H1 (cell line): Measurements from ENCODE around the gene RHBDD1. TPM values are rescaled to one million over a fixed set of nuclear protein-coding genes. Genes with fewer than 3 reads are reported as not detected.

ENCODE experiments used
- CTCF ChIA-PET: fragments of 300-600 bp; sonication (Branson Sonifier 250); formaldehyde crosslinking; loops from one replicate; lab custom pipeline; 2021; ENCODE audit not compliant: partially characterized antibody; lab: Charles Lee
- POLR2A ChIA-PET: fragments of 300-600 bp; sonication (Branson Sonifier 250); formaldehyde crosslinking; loops from one replicate; lab custom pipeline; 2021; ENCODE audit warnings: inconsistent platforms; ENCODE audit not compliant: partially characterized antibody; lab: Charles Lee
- DNase-seq, 2 experiments: peaks; one replicate each; pipeline versions ENCODE4 v3.0.0 to v3.0.0-alpha.2; 2010 to 2022; ENCODE audit warnings: low spot score in 2 of 2, low read depth in 1 of 2, mixed read lengths in 1 of 2
- FAIRE-seq: peaks from 2 replicates; lab custom pipeline; 2011; peaks lifted over from hg19 to GRCh38; lab: Jason Lieb, UNC
- H2AFZ ChIP-seq: 2 replicates; pipeline ENCODE4 v1.8.1; 2012; ENCODE audit warnings: low read length, inconsistent platforms
- H2AK5ac ChIP-seq: 2 replicates; pipeline ENCODE4 v1.6.1; 2013; ENCODE audit warnings: low read depth, low read length
- H2BK120ac ChIP-seq: replicated peaks from 2 replicates; pipeline ENCODE3; 2013; ENCODE audit warnings: low read depth, low read length, inconsistent platforms
- H2BK12ac ChIP-seq: 2 replicates; pipeline ENCODE4 v1.6.1; 2013; ENCODE audit warnings: low read depth, low read length
- H2BK15ac ChIP-seq: 2 replicates; pipeline ENCODE4 v1.6.1; 2013; ENCODE audit warnings: low read length
- H2BK20ac ChIP-seq: 2 replicates; pipeline ENCODE4 v1.6.1; 2013; ENCODE audit warnings: low read length
- H2BK5ac ChIP-seq: 2 replicates; pipeline ENCODE4 v1.6.1; 2013; ENCODE audit warnings: low read depth, low read length
- H3K14ac ChIP-seq: 2 replicates; pipeline ENCODE4 v1.6.1; 2013; ENCODE audit warnings: inconsistent platforms; ENCODE audit not compliant: insufficient read length
- H3K18ac ChIP-seq: 2 replicates; pipeline ENCODE4 v1.6.1; 2013; ENCODE audit warnings: low read length; ENCODE audit errors: extremely low read depth
- H3K23ac ChIP-seq: 2 replicates; pipeline ENCODE4 v1.6.1; 2013; ENCODE audit warnings: inconsistent platforms; ENCODE audit not compliant: insufficient read length
- H3K23me2 ChIP-seq: 2 replicates; pipeline ENCODE4 v1.6.1; 2013; ENCODE audit warnings: low read depth, low read length
- H3K27ac ChIP-seq: 2 replicates; pipeline ENCODE4 v1.6.1; 2011; ENCODE audit warnings: low read depth, low read length, inconsistent platforms
- H3K27me3 ChIP-seq, 4 experiments: replicated peaks in 1 of 4; 1 replicate in 1 of 4; 2 replicates in 3 of 4; pipeline versions ENCODE4 v1.6.1 to v1.8.1; 2011 to 2013; ENCODE audit warnings: low read length in 3 of 4, mild to moderate bottlenecking in 3 of 4, inconsistent platforms in 2 of 4, mixed read lengths in 2 of 4, moderate library complexity in 1 of 4; ENCODE audit not compliant: control insufficient read depth in 3 of 4, insufficient read depth in 3 of 4; ENCODE audit errors: extremely low read depth in 1 of 4
- H3K36me3 ChIP-seq, 4 experiments: 2 replicates each; pipeline versions ENCODE4 v1.6.1 to v1.8.1; 2011 to 2013; ENCODE audit warnings: mild to moderate bottlenecking in 4 of 4, low read length in 3 of 4, moderate library complexity in 2 of 4, control low read depth in 1 of 4, inconsistent platforms in 1 of 4; ENCODE audit not compliant: insufficient read depth in 4 of 4, control insufficient read depth in 2 of 4
- H3K4ac ChIP-seq: replicated peaks from 2 replicates; pipeline ENCODE3; 2013; ENCODE audit warnings: low read length, low read depth, mixed read lengths, inconsistent platforms; ENCODE audit not compliant: insufficient read length
- H3K4me1 ChIP-seq, 4 experiments: replicated peaks in 1 of 4; 1 replicate in 1 of 4; 2 replicates in 3 of 4; pipeline versions ENCODE4 v1.6.1 to v1.8.1; 2011 to 2013; ENCODE audit warnings: low read length in 3 of 4, inconsistent platforms in 2 of 4, mixed read lengths in 1 of 4; ENCODE audit not compliant: insufficient read depth in 4 of 4, control insufficient read depth in 3 of 4
- H3K4me2 ChIP-seq, 2 experiments: 2 replicates each; pipeline versions ENCODE4 v1.6.1 to v1.8.1; 2011 to 2013; ENCODE audit warnings: low read depth in 2 of 2, low read length in 2 of 2, control low read depth in 1 of 2, inconsistent platforms in 1 of 2, mild to moderate bottlenecking in 1 of 2; ENCODE audit not compliant: insufficient read depth in 1 of 2
- H3K4me3 ChIP-seq, 4 experiments: fragments of 200-600, 300-600 bp in 1 of 4; sonication (generic), shearing (Covaris generic), sonication (Bioruptor Twin) in 1 of 4; 2 replicates each; pipeline versions ENCODE4 v1.5.1 to v1.8.1; 2011 to 2016; ENCODE audit warnings: low read length in 4 of 4, low read depth in 3 of 4, control low read depth in 2 of 4, inconsistent platforms in 2 of 4, mild to moderate bottlenecking in 2 of 4, mixed read lengths in 1 of 4, moderate library complexity in 1 of 4; ENCODE audit not compliant: insufficient read depth in 2 of 4; ENCODE audit errors: extremely low read depth in 1 of 4
- H3K56ac ChIP-seq: replicated peaks from 2 replicates; pipeline ENCODE3; 2013; ENCODE audit warnings: low read depth, mild to moderate bottlenecking, mixed read lengths, low read length, inconsistent platforms; ENCODE audit not compliant: insufficient read length
- H3K79me1 ChIP-seq: 2 replicates; pipeline ENCODE4 v1.6.1; 2013; ENCODE audit warnings: low read depth, low read length, control low read depth
- H3K79me2 ChIP-seq, 2 experiments: 2 replicates each; pipeline versions ENCODE4 v1.6.1 to v1.8.1; 2012 to 2013; ENCODE audit warnings: low read length in 2 of 2, mild to moderate bottlenecking in 2 of 2, inconsistent platforms in 1 of 2; ENCODE audit not compliant: insufficient read depth in 2 of 2, control insufficient read depth in 1 of 2
- H3K9ac ChIP-seq, 4 experiments: replicated peaks in 1 of 4; 1 replicate in 1 of 4; 2 replicates in 3 of 4; pipeline versions ENCODE4 v1.6.1 to v1.8.1; 2011 to 2013; ENCODE audit warnings: low read depth in 3 of 4, low read length in 3 of 4, control low read depth in 2 of 4, mild to moderate bottlenecking in 2 of 4, moderate library complexity in 2 of 4, inconsistent platforms in 1 of 4; ENCODE audit errors: extremely low read depth in 1 of 4
- H3K9me3 ChIP-seq, 2 experiments: 2 replicates each; pipeline versions ENCODE4 v1.6.1 to v1.8.1; 2012 to 2013; ENCODE audit warnings: mild to moderate bottlenecking in 2 of 2, moderate library complexity in 2 of 2, control low read depth in 1 of 2, inconsistent platforms in 1 of 2, low read depth in 1 of 2, low read length in 1 of 2, mixed read lengths in 1 of 2; ENCODE audit not compliant: insufficient read depth in 2 of 2
- H4K20me1 ChIP-seq, 2 experiments: replicated peaks in 1 of 2; 2 replicates each; pipeline versions ENCODE3 to v1.8.1; 2011 to 2013; ENCODE audit warnings: inconsistent platforms in 2 of 2, low read length in 2 of 2, mild to moderate bottlenecking in 1 of 2; ENCODE audit not compliant: insufficient read depth in 2 of 2, control insufficient read depth in 1 of 2
- H4K5ac ChIP-seq: 2 replicates; pipeline ENCODE4 v1.6.1; 2013; ENCODE audit warnings: low read length, low read depth, mixed read lengths, inconsistent platforms; ENCODE audit not compliant: insufficient read length
- H4K8ac ChIP-seq: 2 replicates; pipeline ENCODE4 v1.8.0; 2013; ENCODE audit warnings: mild to moderate bottlenecking, moderate library complexity, low read length, inconsistent platforms; ENCODE audit not compliant: insufficient read depth; ENCODE audit errors: extremely low read depth
- H4K91ac ChIP-seq: replicated peaks from 2 replicates; pipeline ENCODE3; 2013; ENCODE audit warnings: low read length, mixed read lengths, inconsistent platforms; ENCODE audit not compliant: insufficient read length
- BRCA1 ChIP-seq: IDR thresholded peaks from 2 replicates; pipeline ENCODE4 v1.6.1; 2012; ENCODE audit warnings: low read depth, low read length, improper control_type of control experiment
- CBX8 ChIP-seq: fragments of 300-800, 300-1000 bp; sonication (generic); IDR thresholded peaks from 2 replicates; pipeline ENCODE4 v1.7.1; 2016; ENCODE audit warnings: low read depth, low read length, borderline replicate concordance
- KDM5A ChIP-seq: fragments of 200-600 bp; IDR thresholded peaks from 2 replicates; pipeline ENCODE4 v1.7.1; 2012; ENCODE audit warnings: mild to moderate bottlenecking, low read length, inconsistent platforms, mixed read lengths
- RAD21 ChIP-seq, 2 experiments: IDR thresholded peaks in 1 of 2; conservative IDR thresholded peaks in 1 of 2; 2 replicates each; pipeline ENCODE4 v1.6.1; 2011; ENCODE audit warnings: low read depth in 2 of 2, low read length in 2 of 2, improper control_type of control experiment in 1 of 2, inconsistent platforms in 1 of 2, mild to moderate bottlenecking in 1 of 2, moderate library complexity in 1 of 2
- WGBS, 2 experiments: shearing (Covaris generic) in 1 of 2; methylation state at CpG; one replicate each; pipeline versions ENCODE4 v1.1.6 to v1.1.7; 2013 to 2015; ENCODE audit warnings: low lambda C conversion rate in 2 of 2, mixed read lengths in 2 of 2, inconsistent platforms in 1 of 2, low coverage in 1 of 2, missing lambda C conversion rate in 1 of 2; ENCODE audit not compliant: insufficient replicate concordance in 2 of 2, insufficient coverage in 1 of 2, insufficient read length in 1 of 2; ENCODE audit errors: extremely low coverage in 1 of 2, missing lambda C conversion rate in 1 of 2; 5-methylcytosine and 5-hydroxymethylcytosine counted together
- polyA plus RNA-seq, 7 experiments: library from polyadenylated mRNA; depleted of rRNA in 3 of 7; stranded (reverse) in 5 of 7; unstranded in 2 of 7; fragments of >200 nt in 5 of 7; fragments of 200-250 nt in 2 of 7; gene quantifications; 1 replicate in 5 of 7; 2 replicates in 1 of 7; 4 replicates in 1 of 7; pipeline versions ENCODE4 v1.2.1 to v1.2.3, GENCODE V29; 2011 to 2013; ENCODE audit warnings: missing spikeins in 2 of 7, mixed read lengths in 2 of 7
- total RNA-seq: library from RNA; stranded (reverse); fragmentation: NEBNext Ultra II Directional; extraction: Animal tissue kit (Norgen Biotek cat#: 25700); gene quantifications from 2 replicates; pipeline ENCODE4 v1.2.1, GENCODE V29; 2021
- TF ChIP-seq, protein P1 (sequence below), 3 experiments: IDR thresholded peaks; 1 replicate in 2 of 3; 2 replicates in 1 of 3; pipeline versions ENCODE4 v1.5.1 to v1.6.1; 2011; ENCODE audit warnings: low read length in 3 of 3, mild to moderate bottlenecking in 3 of 3, inconsistent platforms in 2 of 3, low read depth in 1 of 3, moderate library complexity in 1 of 3; ENCODE audit not compliant: insufficient read depth in 1 of 3; ENCODE audit errors: control extremely low read depth in 1 of 3

RHBDD1 gene
- total and polyA plus RNA-seq, 2 of the 8 experiments (the other 6 are each of a cell fraction or from before 2014, with no cell fraction given): 10.5 to 23.1 TPM

DNA sequence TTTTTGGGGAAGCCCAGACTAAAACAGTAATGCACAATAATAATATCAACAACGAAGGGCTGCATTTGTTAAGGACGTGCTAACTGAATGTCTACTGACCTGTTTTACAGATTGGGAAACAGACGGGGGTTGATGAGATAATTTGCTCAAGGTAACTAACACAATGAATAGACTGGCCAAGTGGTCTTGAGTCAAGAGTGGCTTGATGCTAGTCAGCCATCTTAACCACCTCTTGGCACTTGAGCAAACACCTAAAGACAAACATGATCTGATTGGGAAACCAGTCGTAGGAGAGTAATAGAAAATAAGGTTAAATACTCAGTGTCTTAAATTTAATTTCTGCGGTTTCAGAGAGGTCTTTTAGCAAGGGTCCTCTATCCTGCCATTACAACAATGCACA, 14.2 kb downstream of the RHBDD1 start:
- no peak overlapping the region for H3K4me3 ChIP-seq
- H3K4ac ChIP-seq: no peak overlapping the region
- no peaks in the 10 kb centered on the region for H4K20me1 ChIP-seq
- H3K79me1 ChIP-seq: no peaks in the 10 kb centered on the region
- H2AFZ ChIP-seq: no peak overlapping the region
- no peak for DNase-seq
- no peak for FAIRE-seq
- POLR2A ChIA-PET: interaction anchor here (1.5 kb wide), 1 partner anchor 14 kb away, joined by 7 read pairs; the partner anchor contains the start of gene RHBDD1
- H3K14ac ChIP-seq: no peak overlapping the region
- H4K5ac ChIP-seq: no peak overlapping the region
- peaks cover 0 to 5% (median 1%) of the 10 kb centered on the region in 4 experiments; a peak in 1 of 7 replicates for H3K4me1 ChIP-seq
- no peak overlapping the region for H3K27ac ChIP-seq
- no peak overlapping the region for H3K18ac ChIP-seq
- H3K27me3 ChIP-seq: no peaks in the 10 kb centered on the region
- H3K9me3 ChIP-seq: no peaks in the 10 kb centered on the region
- no peak overlapping the region for H2BK12ac ChIP-seq
- no peak for TF ChIP-seq BRCA1
- TF ChIP-seq CBX8: no peak
- no peak for TF ChIP-seq KDM5A
- TF ChIP-seq, protein P1, sequence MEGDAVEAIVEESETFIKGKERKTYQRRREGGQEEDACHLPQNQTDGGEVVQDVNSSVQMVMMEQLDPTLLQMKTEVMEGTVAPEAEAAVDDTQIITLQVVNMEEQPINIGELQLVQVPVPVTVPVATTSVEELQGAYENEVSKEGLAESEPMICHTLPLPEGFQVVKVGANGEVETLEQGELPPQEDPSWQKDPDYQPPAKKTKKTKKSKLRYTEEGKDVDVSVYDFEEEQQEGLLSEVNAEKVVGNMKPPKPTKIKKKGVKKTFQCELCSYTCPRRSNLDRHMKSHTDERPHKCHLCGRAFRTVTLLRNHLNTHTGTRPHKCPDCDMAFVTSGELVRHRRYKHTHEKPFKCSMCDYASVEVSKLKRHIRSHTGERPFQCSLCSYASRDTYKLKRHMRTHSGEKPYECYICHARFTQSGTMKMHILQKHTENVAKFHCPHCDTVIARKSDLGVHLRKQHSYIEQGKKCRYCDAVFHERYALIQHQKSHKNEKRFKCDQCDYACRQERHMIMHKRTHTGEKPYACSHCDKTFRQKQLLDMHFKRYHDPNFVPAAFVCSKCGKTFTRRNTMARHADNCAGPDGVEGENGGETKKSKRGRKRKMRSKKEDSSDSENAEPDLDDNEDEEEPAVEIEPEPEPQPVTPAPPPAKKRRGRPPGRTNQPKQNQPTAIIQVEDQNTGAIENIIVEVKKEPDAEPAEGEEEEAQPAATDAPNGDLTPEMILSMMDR (IDR thresholded peaks at IDR 0.05; ENCODE audit: control extremely low read depth in 1 of 3, insufficient read depth in 1 of 3, low read depth in 1 of 3, low read length in 3 of 3): no peak
- no peak for TF ChIP-seq RAD21 (IDR thresholded peaks at IDR 0.05 in 1 of 2, conservative IDR thresholded peaks at IDR 0.05 in 1 of 2; ENCODE audit: low read depth in 2 of 2, low read length in 2 of 2)
- H2BK5ac ChIP-seq: no peak overlapping the region
- no peak overlapping the region for H3K56ac ChIP-seq
- no peak overlapping the region for H2AK5ac ChIP-seq
- H2BK120ac ChIP-seq: no peak overlapping the region
- H3K36me3 ChIP-seq: no peaks in the 10 kb centered on the region
- no peak overlapping the region for H2BK15ac ChIP-seq
- CTCF ChIA-PET: interaction anchor here (2.0 kb wide), 1 partner anchor 10 kb away, joined by 9 read pairs; no protein-coding TSS in a partner anchor
- WGBS, 2 experiments: 91% methylated on average over 5 of the region's 5 CpGs; no CpG with 5 or more reads in 1 of the 2 experiments
- H3K4me2 ChIP-seq: no peak overlapping the region
- H2BK20ac ChIP-seq: no peak overlapping the region
- no peak overlapping the region for H4K91ac ChIP-seq
- H3K9ac ChIP-seq: no peak overlapping the region
- no peak overlapping the region for H3K23ac ChIP-seq
- H3K23me2 ChIP-seq: no peaks in the 10 kb centered on the region; the same call in 1 of the 2 replicates
- H3K79me2 ChIP-seq: no peaks in the 10 kb centered on the region
- no peak overlapping the region for H4K8ac ChIP-seq
